Spleen (tissue), 7 donors: Measurements from ENCODE around the gene SLC25A31.

Experiments used
- CTCF ChIP-seq, 11 experiments: fragments of 200-600 bp in 7 of 11; fragments of 450-650 bp in 4 of 11; sonication (generic) in 4 of 11; IDR thresholded peaks in 8 of 11; conservative IDR thresholded peaks in 3 of 11; 1 replicate in 7 of 11; 2 replicates in 4 of 11; pipeline versions ENCODE4 v1.4.0 to v1.8.0; 2016 to 2021; ENCODE audit warnings: antibody characterized with exemption in 11 of 11, inconsistent platforms in 4 of 11, mild to moderate bottlenecking in 1 of 11
- POLR2A ChIP-seq, 3 donors: fragments of 450-650 bp; IDR thresholded peaks; one replicate each; pipeline ENCODE4 v1.5.1; 2017; ENCODE audit warnings: antibody characterized with exemption in 3 of 3, mild to moderate bottlenecking in 1 of 3
- POLR2AphosphoS5 ChIP-seq, 3 donors: sonication (generic); formaldehyde crosslinking; IDR thresholded peaks; one replicate each; pipeline ENCODE4 v1.5.1; 2017; ENCODE audit warnings: antibody characterized with exemption in 3 of 3
- donor health status: DM: no; HTN: no; CAD: no; lungs with moderate emphysema.
- donor health status: DM: no; HTN: no; CAD: no.
- donor health status: DM: no; HTN: no; CAD: no.

GRCh38 chr4:127777487-127777886 lies 47.3 kb downstream of the SLC25A31 start:
- TF ChIP-seq CTCF (IDR thresholded peaks at IDR 0.05 in 8 of 11, conservative IDR thresholded peaks at IDR 0.05 in 3 of 11) (no peak), POLR2A (IDR thresholded peaks at IDR 0.05) (no peak), POLR2AphosphoS5 (IDR thresholded peaks at IDR 0.05) (no peak)
